Stimulated activated CD4-positive, alpha-beta T cell treated with anti-CD3 and anti-CD28 coated beads, Interleukin-12 subunit alpha, Interleukin-12 subunit beta, amount 100 ng/mL, for 4 hours (primary cell): Measurements from ENCODE around the gene DOK7.

Source experiments
- DNase-seq: peaks from one replicate; pipeline ENCODE4 v3.0.0-alpha.2; 2020

Gene DOK7, protein sequence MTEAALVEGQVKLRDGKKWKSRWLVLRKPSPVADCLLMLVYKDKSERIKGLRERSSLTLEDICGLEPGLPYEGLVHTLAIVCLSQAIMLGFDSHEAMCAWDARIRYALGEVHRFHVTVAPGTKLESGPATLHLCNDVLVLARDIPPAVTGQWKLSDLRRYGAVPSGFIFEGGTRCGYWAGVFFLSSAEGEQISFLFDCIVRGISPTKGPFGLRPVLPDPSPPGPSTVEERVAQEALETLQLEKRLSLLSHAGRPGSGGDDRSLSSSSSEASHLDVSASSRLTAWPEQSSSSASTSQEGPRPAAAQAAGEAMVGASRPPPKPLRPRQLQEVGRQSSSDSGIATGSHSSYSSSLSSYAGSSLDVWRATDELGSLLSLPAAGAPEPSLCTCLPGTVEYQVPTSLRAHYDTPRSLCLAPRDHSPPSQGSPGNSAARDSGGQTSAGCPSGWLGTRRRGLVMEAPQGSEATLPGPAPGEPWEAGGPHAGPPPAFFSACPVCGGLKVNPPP

GRCh38 chr4:3462790-3463415 lies at the start of gene DOK7:
TSS of gene DOK7 (plus strand) at chr4:3463306. CDS start at chr4:3463376, 70 bp downstream.
- DNase-seq: no peak

DNA sequence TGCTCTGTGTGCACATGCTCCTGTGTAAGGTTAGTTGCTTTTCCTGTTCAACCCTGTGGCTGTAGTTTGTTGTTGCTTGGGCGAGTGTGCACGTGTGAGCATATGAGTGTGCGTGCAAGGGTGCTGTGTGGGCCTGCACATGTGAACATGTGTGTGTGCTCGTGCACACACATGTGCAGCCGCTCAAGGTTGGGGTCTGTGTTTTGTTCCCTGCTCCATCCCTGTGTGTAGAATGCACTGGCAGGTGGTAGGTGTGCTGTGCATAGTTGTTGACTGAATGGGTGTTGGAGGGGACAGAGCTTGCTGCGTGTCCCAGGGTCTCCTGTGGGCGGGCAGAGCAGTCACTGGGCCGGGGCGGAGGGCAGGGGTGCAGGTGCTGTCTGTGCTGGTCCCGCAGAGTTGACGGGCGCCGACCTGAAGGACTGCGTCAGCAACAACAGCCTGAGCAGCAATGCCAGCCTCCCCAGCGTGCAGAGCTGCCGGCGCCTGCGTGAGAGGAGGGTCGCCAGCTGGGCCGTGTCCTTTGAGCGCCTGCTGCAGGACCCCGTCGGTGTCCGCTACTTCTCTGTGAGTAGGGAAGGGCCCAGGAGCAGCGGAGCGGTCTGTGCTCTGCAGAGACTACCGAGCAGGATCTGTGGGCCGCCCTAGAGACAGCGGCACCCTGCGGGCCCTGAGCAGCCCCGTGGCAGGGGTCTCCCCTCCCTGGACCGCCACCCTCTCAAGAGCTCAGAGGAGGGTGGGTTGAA lies 49.3 kb upstream of the DOK7 start:
- DNase-seq: no peak

DNA sequence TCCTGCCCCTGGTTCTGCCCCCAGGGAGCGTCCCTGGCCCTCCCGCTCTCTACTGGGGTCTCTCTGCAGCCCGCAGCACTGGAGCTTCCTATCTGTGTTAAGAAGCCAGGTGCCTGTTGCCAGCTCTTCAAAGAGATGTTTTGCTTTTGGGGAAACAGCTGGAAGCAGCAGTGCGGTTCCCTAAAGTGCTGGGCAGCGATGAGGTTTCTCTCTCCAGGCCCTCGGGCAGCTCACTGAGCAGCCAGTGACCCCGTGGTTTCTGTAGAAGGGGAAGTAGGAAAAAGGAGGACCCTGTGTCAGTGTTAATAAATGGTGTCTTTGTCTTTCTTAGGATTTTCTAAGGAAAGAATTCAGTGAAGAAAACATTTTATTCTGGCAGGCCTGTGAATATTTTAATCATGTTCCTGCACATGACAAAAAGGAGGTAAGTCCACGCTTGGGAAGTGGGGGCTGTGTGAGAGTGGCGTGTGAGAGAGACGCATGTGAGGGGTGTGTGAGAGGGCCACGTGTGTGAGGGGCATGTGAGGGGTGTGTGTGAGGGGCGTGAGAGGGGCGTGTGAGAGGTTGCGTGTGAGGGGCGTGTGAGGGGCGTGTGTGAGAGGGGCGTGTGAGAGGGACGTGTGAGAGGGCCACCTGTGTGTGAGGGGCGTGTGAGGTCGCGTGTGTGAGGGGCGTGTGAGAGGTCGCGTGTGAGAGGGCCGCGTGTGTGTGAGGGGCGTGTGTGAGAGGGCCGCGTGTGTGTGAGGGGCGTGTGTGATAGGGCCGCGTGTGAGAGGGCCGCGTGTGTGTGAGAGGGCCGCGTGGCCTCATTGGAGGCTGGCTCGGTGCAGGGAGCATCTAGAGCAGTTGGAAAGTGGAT lies 48.5 kb upstream of the DOK7 start:
- no peak for DNase-seq

GRCh38 chr4:3415471-3416141 lies 47.5 kb upstream of the DOK7 start:
- DNase-seq: no peak

DNA sequence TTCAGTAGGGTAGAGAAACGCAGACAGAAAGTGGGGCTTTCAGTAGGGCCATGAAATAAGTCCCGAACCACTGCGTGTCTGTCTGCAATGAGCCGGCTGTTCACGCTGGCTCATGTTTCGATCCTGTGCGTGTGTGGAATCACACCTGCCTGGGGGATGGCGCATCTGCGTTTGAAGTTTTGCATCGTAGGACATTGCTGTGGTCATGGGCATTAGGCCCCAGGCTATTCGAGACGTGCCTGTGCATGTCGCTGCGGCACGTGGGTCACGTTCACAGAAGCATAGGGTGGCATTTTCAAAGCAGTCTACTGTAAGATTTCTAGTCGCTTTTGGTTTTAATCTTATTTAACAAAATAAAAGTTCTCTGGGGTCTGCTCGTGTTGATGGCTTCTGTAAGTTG lies 46.8 kb upstream of the DOK7 start:
- no peak for DNase-seq

DNA sequence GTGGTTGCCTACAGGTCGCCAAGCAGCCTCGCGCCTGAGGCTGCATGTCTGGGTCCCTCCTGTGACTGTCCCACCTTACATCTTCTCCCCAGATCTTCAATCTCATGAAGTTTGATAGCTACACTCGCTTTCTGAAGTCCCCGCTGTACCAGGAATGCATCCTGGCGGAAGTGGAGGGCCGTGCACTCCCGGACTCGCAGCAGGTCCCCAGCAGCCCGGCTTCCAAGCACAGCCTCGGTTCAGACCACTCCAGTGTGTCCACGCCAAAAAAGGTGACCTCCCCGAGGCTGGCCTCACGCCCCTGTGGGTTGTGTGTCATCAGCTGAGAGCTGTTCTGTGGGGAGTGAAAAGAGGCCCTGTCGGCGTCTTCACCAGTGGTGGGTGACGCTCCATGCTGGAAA lies 46.3 kb upstream of the DOK7 start:
- DNase-seq: no peak

- DNase-seq: no peak
Measured at GRCh38 chr4:3417448-3417847, 45.7 kb upstream of the DOK7 start.

- no peak for DNase-seq
Measured at GRCh38 chr4:3418029-3418762, 44.9 kb upstream of the DOK7 start.

DNA sequence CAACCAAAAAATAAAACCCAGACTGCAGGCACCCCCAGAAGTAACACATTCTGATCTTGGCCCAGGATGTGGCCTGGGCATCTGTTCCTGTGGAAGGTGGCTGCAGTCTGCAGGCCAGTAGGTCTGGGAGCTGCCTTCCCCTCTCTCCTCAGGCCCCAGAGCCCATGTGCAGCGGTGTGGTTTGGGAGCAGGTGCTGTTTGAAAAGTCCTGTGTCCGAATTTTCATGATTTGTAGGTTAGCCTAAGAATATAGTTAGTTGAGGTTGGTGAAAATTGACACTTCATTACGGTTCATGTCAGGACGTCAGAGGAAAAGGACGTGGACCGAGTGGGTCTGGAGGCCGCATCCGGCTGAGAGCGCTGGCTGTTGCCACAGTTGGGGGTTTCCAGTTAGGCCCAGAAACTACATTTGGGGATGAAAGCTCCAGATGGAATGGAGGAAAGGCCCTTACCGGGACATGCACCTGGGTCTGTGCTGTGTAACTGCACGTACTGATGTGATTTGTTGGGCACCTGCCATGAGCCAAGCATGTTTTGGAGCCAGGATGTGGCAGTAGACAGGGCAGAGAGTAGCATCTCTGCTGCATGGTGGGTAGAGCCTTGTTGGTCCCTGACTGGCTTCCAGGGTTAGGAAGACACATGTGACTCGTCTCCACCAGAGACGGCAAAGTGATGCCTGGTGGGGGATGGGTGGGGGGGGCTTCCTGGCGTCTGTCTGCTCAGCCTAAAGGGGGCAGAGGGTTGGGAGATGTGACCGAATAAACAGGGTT lies 43.1 kb upstream of the DOK7 start:
- no peak for DNase-seq

DNA sequence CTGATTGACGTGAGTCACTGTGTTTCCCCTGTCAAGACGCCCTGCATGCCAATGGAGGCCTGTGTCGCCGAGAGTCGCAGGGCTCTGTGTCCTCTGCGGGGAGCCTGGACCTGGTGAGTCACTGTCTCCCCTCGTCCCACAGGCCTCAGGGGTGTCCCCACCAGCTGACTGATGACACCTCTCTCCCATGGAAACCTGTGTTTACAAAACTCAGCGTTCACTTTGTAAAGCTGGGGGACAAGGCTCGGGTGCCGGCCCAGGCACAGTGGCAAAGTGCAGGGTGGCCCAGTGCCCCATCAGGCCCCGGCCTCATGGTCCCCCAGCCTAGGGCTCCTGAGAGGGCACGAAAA lies 42.5 kb upstream of the DOK7 start:
- no peak for DNase-seq

GRCh38 chr4:3420956-3421355 lies 42.1 kb upstream of the DOK7 start:
- DNase-seq: no peak

GRCh38 chr4:3421470-3421869 lies 41.6 kb upstream of the DOK7 start:
- DNase-seq: no peak

- no peak for DNase-seq
Measured at GRCh38 chr4:3422241-3422801, 40.8 kb upstream of the DOK7 start.

- DNase-seq: no peak
Measured at GRCh38 chr4:3422808-3423297, 40.3 kb upstream of the DOK7 start.

- DNase-seq: no peak
Measured at GRCh38 chr4:3423406-3423805, 39.7 kb upstream of the DOK7 start.

DNA sequence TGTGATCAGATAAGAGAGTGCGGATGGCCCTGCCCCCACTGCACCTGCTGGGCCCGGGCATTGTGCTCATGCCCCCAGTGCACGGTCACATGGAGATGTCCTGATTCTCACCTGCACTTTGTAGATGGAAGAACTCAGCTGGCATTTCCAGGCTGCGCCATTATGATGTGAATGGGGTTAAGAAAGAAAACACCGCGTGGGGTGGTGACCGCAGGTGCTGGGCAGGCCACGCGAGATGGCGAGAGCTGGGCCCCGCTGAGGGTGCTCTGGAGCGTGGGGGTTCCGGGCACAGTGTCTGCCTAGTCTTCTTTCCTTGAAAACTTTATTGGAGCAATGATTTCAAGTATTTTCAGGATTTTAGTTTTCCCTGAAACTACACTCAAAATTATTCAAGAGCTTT lies 39.2 kb upstream of the DOK7 start:
- DNase-seq: no peak

DNA sequence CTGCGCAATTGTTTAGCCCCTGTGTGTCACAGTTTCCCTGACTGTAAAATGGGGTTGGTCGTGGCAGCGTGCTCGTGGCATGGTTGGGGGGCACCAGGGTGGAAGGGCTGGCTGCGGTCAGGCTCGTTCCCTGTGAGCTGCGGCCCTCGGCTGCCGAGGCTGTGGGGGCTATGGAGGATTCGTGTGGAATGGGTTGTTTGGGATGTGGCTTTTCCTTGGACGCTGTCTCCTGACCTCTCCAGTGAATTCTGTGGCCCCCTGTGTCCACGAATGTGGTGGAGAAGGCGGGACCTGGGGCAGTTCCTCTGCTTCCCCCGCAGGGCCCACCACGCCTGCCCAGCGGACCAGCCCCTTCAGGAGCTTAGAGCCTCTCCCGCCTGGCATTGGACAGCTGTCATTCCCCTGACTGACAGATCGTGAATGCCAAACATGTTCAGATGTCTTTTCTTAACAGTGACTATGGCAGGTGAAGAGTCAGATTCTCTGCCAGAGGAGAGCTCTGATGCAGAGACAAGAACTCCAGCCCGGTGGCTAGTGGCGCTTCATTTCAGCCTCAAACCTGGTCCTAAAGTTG lies 38.5 kb upstream of the DOK7 start:
- DNase-seq: no peak

DNA sequence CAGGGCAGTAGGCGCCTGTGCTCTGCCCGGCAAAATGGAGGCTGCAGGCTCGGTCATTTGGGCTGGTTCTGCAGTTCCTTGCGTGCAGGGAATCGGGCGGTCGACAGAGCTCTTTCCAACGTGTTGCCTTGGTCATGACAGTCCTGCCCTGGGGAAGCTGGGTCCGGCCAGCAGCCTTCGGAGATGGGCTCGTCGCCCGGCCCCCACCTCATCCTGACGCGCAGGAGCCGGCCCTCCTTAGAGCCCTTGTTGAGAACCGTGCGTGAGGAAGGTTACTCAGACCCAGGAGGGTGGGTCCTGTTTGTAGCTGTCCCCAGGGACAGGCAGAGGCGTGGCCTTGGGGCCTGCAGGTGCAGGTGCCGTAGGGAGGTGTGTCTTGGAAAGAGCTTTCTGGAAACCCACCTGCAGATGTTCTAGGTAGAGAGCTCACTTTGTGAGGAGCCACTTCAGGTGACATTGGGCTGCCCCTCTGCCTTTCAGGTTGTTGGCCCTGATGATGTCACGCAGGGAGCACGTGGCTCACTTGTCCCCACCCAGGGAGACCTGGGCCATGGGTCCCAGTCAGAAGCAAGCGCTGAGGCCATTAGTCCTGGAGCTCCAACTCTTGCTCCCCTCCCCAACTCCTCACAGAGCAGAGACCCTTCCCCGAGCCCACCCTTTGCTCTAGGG lies 36.5 kb upstream of the DOK7 start:
- no peak for DNase-seq

GRCh38 chr4:3427134-3427476 lies 36.0 kb upstream of the DOK7 start:
- no peak for DNase-seq
